ENCODE measurements around the gene UBFD1. TPM values are rescaled to one million over a fixed set of nuclear protein-coding genes. Genes with fewer than 3 reads are reported as not detected.

The UBFD1 gene
- total and polyA plus RNA-seq, 10 of the 15 experiments (the other 5 are each of a cell fraction or from before 2014, with no cell fraction given) = 7.3 to 48.5 (median 32.1) TPM

- peaks cover 3 to 26% of the 10 kb centered on the region in 2 experiments for H3K36me3 ChIP-seq (ENCODE audit: control insufficient read depth in 2 of 2, insufficient read depth in 2 of 2, low read length in 1 of 2)
- H3K27me3 ChIP-seq (replicated peaks in 1 of 2; ENCODE audit: control insufficient read depth in 2 of 2, insufficient read depth in 2 of 2, low read length in 1 of 2) = no peaks in the 10 kb centered on the region
- H3K4me2 ChIP-seq (ENCODE audit: control insufficient read depth, insufficient read depth) = no peak overlapping the region
- CTCF ChIA-PET = interaction anchor here (0.6 kb wide), 1 partner anchor 13 kb away, joined by 3 read pairs; no protein-coding TSS in a partner anchor
- no peak overlapping the region for H3K9ac ChIP-seq (ENCODE audit: control insufficient read depth, insufficient read depth, low read length)
- POLR2A ChIA-PET = no interaction called here
- RAD21 ChIA-PET (ENCODE audit: unreplicated experiment) = no interaction called here
- FAIRE-seq (no peak), ATAC-seq (no peak), DNase-seq (ENCODE audit: low read depth, low spot score) (no peak)
- H3K4me3 ChIP-seq = no peak overlapping the region
- no peaks in the 10 kb centered on the region for H3K79me2 ChIP-seq (ENCODE audit: control insufficient read depth, insufficient read depth, low read length)
- H2AFZ ChIP-seq (ENCODE audit: control insufficient read depth, low read depth, low read length) = no peak overlapping the region
- H3K27ac ChIP-seq (ENCODE audit: control insufficient read depth, insufficient read depth) = no peak overlapping the region
- TF ChIP-seq, protein P1, sequence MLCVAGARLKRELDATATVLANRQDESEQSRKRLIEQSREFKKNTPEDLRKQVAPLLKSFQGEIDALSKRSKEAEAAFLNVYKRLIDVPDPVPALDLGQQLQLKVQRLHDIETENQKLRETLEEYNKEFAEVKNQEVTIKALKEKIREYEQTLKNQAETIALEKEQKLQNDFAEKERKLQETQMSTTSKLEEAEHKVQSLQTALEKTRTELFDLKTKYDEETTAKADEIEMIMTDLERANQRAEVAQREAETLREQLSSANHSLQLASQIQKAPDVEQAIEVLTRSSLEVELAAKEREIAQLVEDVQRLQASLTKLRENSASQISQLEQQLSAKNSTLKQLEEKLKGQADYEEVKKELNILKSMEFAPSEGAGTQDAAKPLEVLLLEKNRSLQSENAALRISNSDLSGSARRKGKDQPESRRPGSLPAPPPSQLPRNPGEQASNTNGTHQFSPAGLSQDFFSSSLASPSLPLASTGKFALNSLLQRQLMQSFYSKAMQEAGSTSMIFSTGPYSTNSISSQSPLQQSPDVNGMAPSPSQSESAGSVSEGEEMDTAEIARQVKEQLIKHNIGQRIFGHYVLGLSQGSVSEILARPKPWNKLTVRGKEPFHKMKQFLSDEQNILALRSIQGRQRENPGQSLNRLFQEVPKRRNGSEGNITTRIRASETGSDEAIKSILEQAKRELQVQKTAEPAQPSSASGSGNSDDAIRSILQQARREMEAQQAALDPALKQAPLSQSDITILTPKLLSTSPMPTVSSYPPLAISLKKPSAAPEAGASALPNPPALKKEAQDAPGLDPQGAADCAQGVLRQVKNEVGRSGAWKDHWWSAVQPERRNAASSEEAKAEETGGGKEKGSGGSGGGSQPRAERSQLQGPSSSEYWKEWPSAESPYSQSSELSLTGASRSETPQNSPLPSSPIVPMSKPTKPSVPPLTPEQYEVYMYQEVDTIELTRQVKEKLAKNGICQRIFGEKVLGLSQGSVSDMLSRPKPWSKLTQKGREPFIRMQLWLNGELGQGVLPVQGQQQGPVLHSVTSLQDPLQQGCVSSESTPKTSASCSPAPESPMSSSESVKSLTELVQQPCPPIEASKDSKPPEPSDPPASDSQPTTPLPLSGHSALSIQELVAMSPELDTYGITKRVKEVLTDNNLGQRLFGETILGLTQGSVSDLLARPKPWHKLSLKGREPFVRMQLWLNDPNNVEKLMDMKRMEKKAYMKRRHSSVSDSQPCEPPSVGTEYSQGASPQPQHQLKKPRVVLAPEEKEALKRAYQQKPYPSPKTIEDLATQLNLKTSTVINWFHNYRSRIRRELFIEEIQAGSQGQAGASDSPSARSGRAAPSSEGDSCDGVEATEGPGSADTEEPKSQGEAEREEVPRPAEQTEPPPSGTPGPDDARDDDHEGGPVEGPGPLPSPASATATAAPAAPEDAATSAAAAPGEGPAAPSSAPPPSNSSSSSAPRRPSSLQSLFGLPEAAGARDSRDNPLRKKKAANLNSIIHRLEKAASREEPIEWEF (IDR thresholded peaks at IDR 0.05; ENCODE audit: insufficient replicate concordance, low read depth, low read length) = no peak
- TF ChIP-seq IKZF1 (conservative IDR thresholded peaks at IDR 0.05) (no peak), NFIC (IDR thresholded peaks at IDR 0.05; ENCODE audit: low read depth, low read length) (no peak), POLR2AphosphoS5 (IDR thresholded peaks at IDR 0.05; ENCODE audit: low read length) (no peak), NFYB (IDR thresholded peaks at IDR 0.05; ENCODE audit: insufficient read depth, low read depth, low read length) (no peak), SREBF1 (IDR thresholded peaks at IDR 0.05; ENCODE audit: low read length) (no peak), PBX3 (IDR thresholded peaks at IDR 0.05; ENCODE audit: insufficient replicate concordance, low read depth, low read length) (no peak), ZNF207 (IDR thresholded peaks at IDR 0.05; ENCODE audit: borderline replicate concordance) (no peak), NKRF (conservative IDR thresholded peaks at IDR 0.05) (no peak)
- TF ChIP-seq, protein P2, sequence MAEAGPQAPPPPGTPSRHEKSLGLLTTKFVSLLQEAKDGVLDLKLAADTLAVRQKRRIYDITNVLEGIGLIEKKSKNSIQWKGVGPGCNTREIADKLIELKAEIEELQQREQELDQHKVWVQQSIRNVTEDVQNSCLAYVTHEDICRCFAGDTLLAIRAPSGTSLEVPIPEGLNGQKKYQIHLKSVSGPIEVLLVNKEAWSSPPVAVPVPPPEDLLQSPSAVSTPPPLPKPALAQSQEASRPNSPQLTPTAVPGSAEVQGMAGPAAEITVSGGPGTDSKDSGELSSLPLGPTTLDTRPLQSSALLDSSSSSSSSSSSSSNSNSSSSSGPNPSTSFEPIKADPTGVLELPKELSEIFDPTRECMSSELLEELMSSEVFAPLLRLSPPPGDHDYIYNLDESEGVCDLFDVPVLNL (IDR thresholded peaks at IDR 0.05; ENCODE audit: low read depth, low read length) = no peak
- TF ChIP-seq, protein P3, sequence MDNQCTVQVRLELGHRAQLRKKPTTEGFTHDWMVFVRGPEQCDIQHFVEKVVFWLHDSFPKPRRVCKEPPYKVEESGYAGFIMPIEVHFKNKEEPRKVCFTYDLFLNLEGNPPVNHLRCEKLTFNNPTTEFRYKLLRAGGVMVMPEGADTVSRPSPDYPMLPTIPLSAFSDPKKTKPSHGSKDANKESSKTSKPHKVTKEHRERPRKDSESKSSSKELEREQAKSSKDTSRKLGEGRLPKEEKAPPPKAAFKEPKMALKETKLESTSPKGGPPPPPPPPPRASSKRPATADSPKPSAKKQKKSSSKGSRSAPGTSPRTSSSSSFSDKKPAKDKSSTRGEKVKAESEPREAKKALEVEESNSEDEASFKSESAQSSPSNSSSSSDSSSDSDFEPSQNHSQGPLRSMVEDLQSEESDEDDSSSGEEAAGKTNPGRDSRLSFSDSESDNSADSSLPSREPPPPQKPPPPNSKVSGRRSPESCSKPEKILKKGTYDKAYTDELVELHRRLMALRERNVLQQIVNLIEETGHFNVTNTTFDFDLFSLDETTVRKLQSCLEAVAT (IDR thresholded peaks at IDR 0.05) = no peak
- no peaks in the 10 kb centered on the region for H4K20me1 ChIP-seq (ENCODE audit: control insufficient read depth, insufficient read depth)
- BruUV-seq (replicated peaks) = no TSS peak
- intact Hi-C loops (cut with micrococcal nuclease; ENCODE audit: unreplicated experiment) (no loop called here), in situ Hi-C loops (cut with MboI) (no loop called here)
- H3K9me3 ChIP-seq (replicated peaks; ENCODE audit: control insufficient read depth, insufficient read depth, low read length) = no peaks in the 10 kb centered on the region
- peaks cover 14% of the 10 kb centered on the region for H3K4me1 ChIP-seq (ENCODE audit: control insufficient read depth, insufficient read depth, low read length)
- SMC1A ChIA-PET (ENCODE audit: uncharacterized antibody, unreplicated experiment) = no interaction called here
- WGBS (ENCODE audit: insufficient coverage, insufficient replicate concordance, low lambda C conversion rate, missing lambda C conversion rate) = 97% methylated on average over 9 of the region's 9 CpGs
Measured at GRCh38 chr16:23572394-23572793, 14.9 kb downstream of the UBFD1 start.
